ENCODE measurements around the gene HDAC4.

DNA sequence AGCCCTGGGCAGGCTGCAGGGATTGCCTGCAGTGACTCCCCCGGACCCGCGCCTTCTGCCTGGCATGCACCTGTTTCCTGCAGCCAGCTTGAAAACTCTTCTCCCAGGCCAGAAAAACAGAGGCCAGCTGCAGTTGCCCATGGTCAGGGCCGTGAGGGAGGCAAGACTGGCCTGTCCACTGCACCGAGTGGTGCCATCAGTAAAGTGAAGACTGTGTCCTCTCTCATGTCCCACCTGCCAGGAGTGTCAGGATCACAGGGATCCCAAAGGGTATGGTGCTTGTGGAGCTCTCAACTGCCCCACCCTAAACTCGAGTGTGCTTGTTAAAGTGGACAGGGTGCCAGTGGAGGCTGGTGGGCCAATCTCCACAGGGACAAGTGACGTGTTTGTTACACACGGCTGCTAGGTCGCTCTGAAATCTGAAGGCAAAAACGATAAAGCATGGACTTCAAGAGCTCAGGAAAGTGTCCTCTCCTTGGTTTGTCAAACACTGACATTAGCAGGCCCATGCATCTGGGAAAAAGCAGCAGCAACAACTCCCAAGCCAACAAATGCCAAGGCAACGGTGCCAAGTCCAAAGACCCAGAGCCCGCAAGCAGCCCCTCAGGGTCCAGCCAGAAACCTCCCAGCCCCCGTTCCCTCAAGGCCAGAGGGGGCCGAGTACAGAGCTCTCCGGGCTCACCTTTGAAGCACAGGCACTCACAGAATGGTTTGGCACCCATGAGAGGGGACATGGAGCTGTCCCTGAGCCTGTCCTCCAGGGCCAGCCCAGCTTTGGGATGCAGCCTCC is 213.2 kb downstream of the HDAC4 start:
- TF ChIP-seq, protein P1, sequence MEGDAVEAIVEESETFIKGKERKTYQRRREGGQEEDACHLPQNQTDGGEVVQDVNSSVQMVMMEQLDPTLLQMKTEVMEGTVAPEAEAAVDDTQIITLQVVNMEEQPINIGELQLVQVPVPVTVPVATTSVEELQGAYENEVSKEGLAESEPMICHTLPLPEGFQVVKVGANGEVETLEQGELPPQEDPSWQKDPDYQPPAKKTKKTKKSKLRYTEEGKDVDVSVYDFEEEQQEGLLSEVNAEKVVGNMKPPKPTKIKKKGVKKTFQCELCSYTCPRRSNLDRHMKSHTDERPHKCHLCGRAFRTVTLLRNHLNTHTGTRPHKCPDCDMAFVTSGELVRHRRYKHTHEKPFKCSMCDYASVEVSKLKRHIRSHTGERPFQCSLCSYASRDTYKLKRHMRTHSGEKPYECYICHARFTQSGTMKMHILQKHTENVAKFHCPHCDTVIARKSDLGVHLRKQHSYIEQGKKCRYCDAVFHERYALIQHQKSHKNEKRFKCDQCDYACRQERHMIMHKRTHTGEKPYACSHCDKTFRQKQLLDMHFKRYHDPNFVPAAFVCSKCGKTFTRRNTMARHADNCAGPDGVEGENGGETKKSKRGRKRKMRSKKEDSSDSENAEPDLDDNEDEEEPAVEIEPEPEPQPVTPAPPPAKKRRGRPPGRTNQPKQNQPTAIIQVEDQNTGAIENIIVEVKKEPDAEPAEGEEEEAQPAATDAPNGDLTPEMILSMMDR (IDR thresholded peaks at IDR 0.05) = no peak
- no peak for TF ChIP-seq POLR2A (IDR thresholded peaks at IDR 0.05)
